Kidney (tissue), 22 donors: ENCODE results near the gene C4orf33. TPM values are rescaled to one million over a fixed set of nuclear protein-coding genes. Genes with fewer than 3 reads are reported as not detected.
A peak's percentile ranks its signal among the peaks of the same experiment; 100 is the strongest.

ENCODE experiments used
- DNase-seq, 5 donors: peaks; one replicate each; pipeline ENCODE4 v3.0.0-alpha.2; 2013 to 2020
- FAIRE-seq: peaks from 2 replicates; lab custom pipeline; 2012; peaks lifted over from hg19 to GRCh38; lab: Jason Lieb, UNC
- H3K27ac ChIP-seq, 2 donors: one replicate each; pipeline ENCODE4 v1.7.0; 2013; ENCODE audit warnings: low read depth in 2 of 2, low read length in 2 of 2, inconsistent platforms in 1 of 2
- H3K27me3 ChIP-seq: one replicate; pipeline ENCODE4 v1.7.1; 2013; ENCODE audit warnings: low read length, inconsistent platforms; ENCODE audit not compliant: control insufficient read depth, insufficient read depth
- H3K36me3 ChIP-seq, 3 donors: one replicate each; pipeline versions ENCODE4 v1.7.0 to v1.7.1; 2013; ENCODE audit warnings: low read length in 3 of 3, control low read depth in 1 of 3, inconsistent platforms in 1 of 3; ENCODE audit not compliant: insufficient read depth in 3 of 3, control insufficient read depth in 2 of 3
- H3K4me1 ChIP-seq, 3 donors: one replicate each; pipeline versions ENCODE4 v1.7.0 to v1.7.1; 2013; ENCODE audit warnings: low read length in 3 of 3, inconsistent platforms in 1 of 3, low read depth in 1 of 3; ENCODE audit not compliant: control insufficient read depth in 2 of 3, insufficient read depth in 2 of 3
- H3K4me3 ChIP-seq, 3 donors: one replicate each; pipeline versions ENCODE4 v1.7.0 to v1.8.1; 2013; ENCODE audit warnings: low read length in 3 of 3, control low read depth in 1 of 3, inconsistent platforms in 1 of 3
- H3K9ac ChIP-seq, 3 donors: one replicate each; pipeline versions ENCODE4 v1.7.0 to v1.7.1; 2013; ENCODE audit warnings: low read length in 3 of 3, control low read depth in 1 of 3, inconsistent platforms in 1 of 3
- H3K9me3 ChIP-seq, 3 donors: one replicate each; pipeline versions ENCODE4 v1.7.0 to v1.7.1; 2013; ENCODE audit warnings: low read length in 3 of 3, control low read depth in 1 of 3, inconsistent platforms in 1 of 3; ENCODE audit not compliant: control insufficient read depth in 2 of 3, insufficient read depth in 1 of 3
- CTCF ChIP-seq: IDR thresholded peaks from 3 replicates; pipeline ENCODE4 v1.5.1; 2012; ENCODE audit warnings: mild to moderate bottlenecking, moderate library complexity, borderline replicate concordance; ENCODE audit not compliant: insufficient read depth; ENCODE audit errors: extremely low read depth
- intact Hi-C: fragments of 100-400 bp; cut with DNase I; formaldehyde crosslinking; loops from one replicate; pipeline ENCODE4 v1.11.1; 2022
- long read RNA-seq, 10 donors: library from polyadenylated mRNA in 1 of 10; unstranded in 1 of 10; transcript quantifications; one replicate each; pipeline ENCODE4 v2.0.0 and lab custom pipeline, GENCODE V29; 2021 to 2026
- polyA plus RNA-seq: library from polyadenylated mRNA; stranded (reverse); fragments of 350-450 nt; fragmentation: Illumina TruSeq; extraction: RNeasy Lipid Tissue Mini Kit (QIAGEN cat#74804); gene quantifications from one replicate; pipeline ENCODE4 v1.2.3, GENCODE V29; 2014; ENCODE audit warnings: low read depth, low replicate concordance; ENCODE audit not compliant: insufficient read depth
- total RNA-seq: library from RNA; stranded (reverse); fragmentation: NEBNext Ultra II Directional; extraction: Animal tissue kit (Norgen Biotek cat#: 25700); gene quantifications from one replicate; pipeline ENCODE4 v1.2.1, GENCODE V29; 2021
- donor health status: control.
- donor health status: control.
- donor health status: control.
- donor health status: control.
- donor health status: control.
- donor health status: DM: yes; HTN: yes; CAD: no.
- donor health status: Normal renal cell carcinoma (clear cell type).

C4orf33 gene
- total RNA-seq (13.6 TPM), polyA plus RNA-seq (26.7 TPM)
- long read RNA-seq, donor 1, partial matches to known transcripts = 0 of 1 reads
- long read RNA-seq, donor 1, other reads (novel, unspliced or antisense) = 0 of 1 reads
- long read RNA-seq, donor 2, full-length matches to known transcripts = 5 of 5 reads
- long read RNA-seq, donor 2, partial matches to known transcripts = 0 of 5 reads
- long read RNA-seq, donor 2, other reads (novel, unspliced or antisense) = 0 of 5 reads
- long read RNA-seq, donor 3, partial matches to known transcripts = 0 of 1 reads
- long read RNA-seq, donor 3, other reads (novel, unspliced or antisense) = 0 of 1 reads
- long read RNA-seq, donor 4, full-length matches to known transcripts = 4 of 4 reads
- long read RNA-seq, donor 4, partial matches to known transcripts = 0 of 4 reads
- long read RNA-seq, donor 4, other reads (novel, unspliced or antisense) = 0 of 4 reads
- long read RNA-seq, donor 5 = 0 reads
- long read RNA-seq, donor 6, full-length matches to known transcripts = 7 of 7 reads
- long read RNA-seq, donor 6, partial matches to known transcripts = 0 of 7 reads
- long read RNA-seq, donor 6, other reads (novel, unspliced or antisense) = 0 of 7 reads
- long read RNA-seq, donor 7, full-length matches to known transcripts = 3 of 9 reads
- long read RNA-seq, donor 7, partial matches to known transcripts = 0 of 9 reads
- long read RNA-seq, donor 7, other reads (novel, unspliced or antisense) = 6 of 9 reads
- long read RNA-seq, donor 8, partial matches to known transcripts = 0 of 1 reads
- long read RNA-seq, donor 8, other reads (novel, unspliced or antisense) = 0 of 1 reads
- long read RNA-seq, donor 9, full-length matches to known transcripts = 3 of 3 reads
- long read RNA-seq, donor 9, partial matches to known transcripts = 0 of 3 reads
- long read RNA-seq, donor 9, other reads (novel, unspliced or antisense) = 0 of 3 reads
- long read RNA-seq, donor 10, partial matches to known transcripts = 0 of 1 reads
- long read RNA-seq, donor 10, other reads (novel, unspliced or antisense) = 0 of 1 reads

- Histone ChIP-seq H3K4me1 (peaks cover 0 to 2% (median 0%) of the 10 kb centered on the region in 3 donors), H3K36me3 (no peaks in the 10 kb centered on the region), H3K9me3 (no peaks in the 10 kb centered on the region), H3K27ac (peak within 1 kb of the TSS; percentile 92 to 94), H3K4me3 (peak within 1 kb of the TSS; percentile 91 to 98 (median 91)), H3K27me3 (no peaks in the 10 kb centered on the region), H3K9ac (peak within 1 kb of the TSS; percentile 89 to 91 (median 91))
- FAIRE-seq = peak; percentile 29
- TF ChIP-seq CTCF = no peak
- peak; percentile 61 to 86 (median 71) for DNase-seq
- intact Hi-C loops = no loop called here
These were observed at the start of gene C4orf33 for GRCh38 chr4:129095811-129096454. Gene C4orf33, plus strand, starts transcription at chr4:129096152. Its CDS starts 6,459 bp downstream, at chr4:129102611.

- H3K9ac ChIP-seq = no peak overlapping the region
- H3K9me3 ChIP-seq = peaks cover 0 to 66% (median 11%) of the 10 kb centered on the region in 3 donors
- DNase-seq (no peak), FAIRE-seq (no peak)
- H3K4me1 ChIP-seq = no peaks in the 10 kb centered on the region
- H3K27ac ChIP-seq = no peak overlapping the region
- no peak overlapping the region for H3K4me3 ChIP-seq
- no peaks in the 10 kb centered on the region for H3K27me3 ChIP-seq
- TF ChIP-seq CTCF = no peak
- peaks cover 0 to 6% (median 3%) of the 10 kb centered on the region in 3 donors for H3K36me3 ChIP-seq
- intact Hi-C loops = no loop called here
These were observed 36.9 kb upstream of the C4orf33 start for GRCh38 chr4:129059028-129059427.

GRCh38 chr4:129062580-129062979 lies 33.4 kb upstream of the C4orf33 start:
- H3K36me3 ChIP-seq = peaks cover 0 to 6% (median 3%) of the 10 kb centered on the region in 3 donors
- H3K9ac ChIP-seq = no peak overlapping the region
- no peak for DNase-seq
- no peak overlapping the region for H3K27ac ChIP-seq
- intact Hi-C loops = no loop called here
- no peak overlapping the region for H3K4me3 ChIP-seq
- FAIRE-seq = no peak
- TF ChIP-seq CTCF = no peak
- H3K9me3 ChIP-seq = peaks cover 0 to 43% (median 13%) of the 10 kb centered on the region in 3 donors
- H3K27me3 ChIP-seq = no peaks in the 10 kb centered on the region
- H3K4me1 ChIP-seq = no peaks in the 10 kb centered on the region
